RWPE1 (cell line): Measurements from ENCODE around the gene ANKRD13A.
"Not testable (repeated sequence)": the region's sequence is repeated elsewhere in the genome, so short reads cannot be mapped to it uniquely, and the experiment has no call there.

Experiments
- CTCF ChIA-PET: fragments of 350-600 bp; sonication (Branson Sonifier 250); formaldehyde crosslinking; extraction: SDS; loops from one replicate; lab custom pipeline; 2021; lab: Yijun Ruan, JAX
- POLR2A ChIA-PET: fragments of 400-600 bp; formaldehyde crosslinking; extraction: SDS; loops from one replicate; lab custom pipeline; 2020; ENCODE audit warnings: antibody characterized with exemption; ENCODE audit not compliant: low non-redundant PET; lab: Yijun Ruan, JAX
- DNase-seq: peaks from one replicate; pipeline ENCODE4 v3.0.0; 2012; ENCODE audit warnings: low spot score
- H3K27ac ChIP-seq: fragments of 450-650 bp; 2 replicates; pipeline ENCODE4 v1.5.1; 2017
- CTCF ChIP-seq: fragments of 450-650 bp; conservative IDR thresholded peaks from 2 replicates; pipeline ENCODE4 v1.5.1; 2017; ENCODE audit warnings: low read depth, mild to moderate bottlenecking

Gene ANKRD13A

GRCh38 chr12:110001596-110001995 is 2.4 kb downstream of the ANKRD13A start:
- no peak for TF ChIP-seq CTCF
- ChIA-PET CTCF (interaction anchor here (0.6 kb wide), 1 partner anchor 1079 kb away, joined by 4 read pairs; no protein-coding TSS in a partner anchor), POLR2A (no interaction called here)
- peak overlapping the region; percentile 53; the same call in 1 of the 2 replicates for H3K27ac ChIP-seq
- DNase-seq: peak; percentile 86

GRCh38 chr12:110002676-110003515 is 3.7 kb downstream of the ANKRD13A start:
- ChIA-PET POLR2A (no interaction called here), CTCF (interaction anchor here (0.6 kb wide), 1 partner anchor 537 kb away, joined by 3 read pairs; no protein-coding TSS in a partner anchor)
- peak; percentile 52 for DNase-seq
- peak overlapping the region; percentile 35; the same call in 1 of the 2 replicates for H3K27ac ChIP-seq
- TF ChIP-seq CTCF: no peak

- H3K27ac ChIP-seq: peak overlapping the region; percentile 35; the same call in 1 of the 2 replicates
- no peak for DNase-seq
- POLR2A ChIA-PET: no interaction called here
- no peak for TF ChIP-seq CTCF
- CTCF ChIA-PET: interaction anchor here (0.6 kb wide), 1 partner anchor 35 kb away, joined by 3 read pairs; no protein-coding TSS in a partner anchor
Measured at GRCh38 chr12:110004598-110004997, 5.4 kb downstream of the ANKRD13A start.

- no peak overlapping the region for H3K27ac ChIP-seq
- POLR2A ChIA-PET: no interaction called here
- CTCF ChIA-PET: no interaction called here
- DNase-seq: no peak
- no peak for TF ChIP-seq CTCF
Measured at GRCh38 chr12:110005319-110005973, 6.2 kb downstream of the ANKRD13A start.

GRCh38 chr12:110006115-110006514 is 6.9 kb downstream of the ANKRD13A start:
- CTCF ChIA-PET: no interaction called here
- no peak overlapping the region for H3K27ac ChIP-seq
- no peak for TF ChIP-seq CTCF
- POLR2A ChIA-PET: no interaction called here
- DNase-seq: no peak

GRCh38 chr12:110007881-110008280 is 8.7 kb downstream of the ANKRD13A start:
- DNase-seq: no peak
- H3K27ac ChIP-seq: no peak overlapping the region
- ChIA-PET POLR2A (no interaction called here), CTCF (no interaction called here)
- no peak for TF ChIP-seq CTCF

GRCh38 chr12:110008681-110009398 is 9.6 kb downstream of the ANKRD13A start:
- CTCF ChIA-PET, POLR2A ChIA-PET, H3K27ac ChIP-seq, DNase-seq: not testable (repeated sequence)
